Measurements from ENCODE around the gene SPATA6L. TPM values are rescaled to one million over a fixed set of nuclear protein-coding genes. Genes with fewer than 3 reads are reported as not detected.

Gene SPATA6L
- total and polyA plus RNA-seq, 9 of the 15 experiments (the other 6 are each of a cell fraction or from before 2014, with no cell fraction given): 0.03 to 1.00 (median 0.08) TPM; not detected in 4

- TF ChIP-seq, protein P1, sequence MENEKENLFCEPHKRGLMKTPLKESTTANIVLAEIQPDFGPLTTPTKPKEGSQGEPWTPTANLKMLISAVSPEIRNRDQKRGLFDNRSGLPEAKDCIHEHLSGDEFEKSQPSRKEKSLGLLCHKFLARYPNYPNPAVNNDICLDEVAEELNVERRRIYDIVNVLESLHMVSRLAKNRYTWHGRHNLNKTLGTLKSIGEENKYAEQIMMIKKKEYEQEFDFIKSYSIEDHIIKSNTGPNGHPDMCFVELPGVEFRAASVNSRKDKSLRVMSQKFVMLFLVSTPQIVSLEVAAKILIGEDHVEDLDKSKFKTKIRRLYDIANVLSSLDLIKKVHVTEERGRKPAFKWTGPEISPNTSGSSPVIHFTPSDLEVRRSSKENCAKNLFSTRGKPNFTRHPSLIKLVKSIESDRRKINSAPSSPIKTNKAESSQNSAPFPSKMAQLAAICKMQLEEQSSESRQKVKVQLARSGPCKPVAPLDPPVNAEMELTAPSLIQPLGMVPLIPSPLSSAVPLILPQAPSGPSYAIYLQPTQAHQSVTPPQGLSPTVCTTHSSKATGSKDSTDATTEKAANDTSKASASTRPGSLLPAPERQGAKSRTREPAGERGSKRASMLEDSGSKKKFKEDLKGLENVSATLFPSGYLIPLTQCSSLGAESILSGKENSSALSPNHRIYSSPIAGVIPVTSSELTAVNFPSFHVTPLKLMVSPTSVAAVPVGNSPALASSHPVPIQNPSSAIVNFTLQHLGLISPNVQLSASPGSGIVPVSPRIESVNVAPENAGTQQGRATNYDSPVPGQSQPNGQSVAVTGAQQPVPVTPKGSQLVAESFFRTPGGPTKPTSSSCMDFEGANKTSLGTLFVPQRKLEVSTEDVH (IDR thresholded peaks at IDR 0.05; ENCODE audit: low read depth, partially characterized antibody): no peak
- no peak for TF ChIP-seq TAF1 (IDR thresholded peaks at IDR 0.05; ENCODE audit: control insufficient read depth, extremely low read depth, insufficient read depth, low read length, severe bottlenecking)
- TF ChIP-seq, protein P2, sequence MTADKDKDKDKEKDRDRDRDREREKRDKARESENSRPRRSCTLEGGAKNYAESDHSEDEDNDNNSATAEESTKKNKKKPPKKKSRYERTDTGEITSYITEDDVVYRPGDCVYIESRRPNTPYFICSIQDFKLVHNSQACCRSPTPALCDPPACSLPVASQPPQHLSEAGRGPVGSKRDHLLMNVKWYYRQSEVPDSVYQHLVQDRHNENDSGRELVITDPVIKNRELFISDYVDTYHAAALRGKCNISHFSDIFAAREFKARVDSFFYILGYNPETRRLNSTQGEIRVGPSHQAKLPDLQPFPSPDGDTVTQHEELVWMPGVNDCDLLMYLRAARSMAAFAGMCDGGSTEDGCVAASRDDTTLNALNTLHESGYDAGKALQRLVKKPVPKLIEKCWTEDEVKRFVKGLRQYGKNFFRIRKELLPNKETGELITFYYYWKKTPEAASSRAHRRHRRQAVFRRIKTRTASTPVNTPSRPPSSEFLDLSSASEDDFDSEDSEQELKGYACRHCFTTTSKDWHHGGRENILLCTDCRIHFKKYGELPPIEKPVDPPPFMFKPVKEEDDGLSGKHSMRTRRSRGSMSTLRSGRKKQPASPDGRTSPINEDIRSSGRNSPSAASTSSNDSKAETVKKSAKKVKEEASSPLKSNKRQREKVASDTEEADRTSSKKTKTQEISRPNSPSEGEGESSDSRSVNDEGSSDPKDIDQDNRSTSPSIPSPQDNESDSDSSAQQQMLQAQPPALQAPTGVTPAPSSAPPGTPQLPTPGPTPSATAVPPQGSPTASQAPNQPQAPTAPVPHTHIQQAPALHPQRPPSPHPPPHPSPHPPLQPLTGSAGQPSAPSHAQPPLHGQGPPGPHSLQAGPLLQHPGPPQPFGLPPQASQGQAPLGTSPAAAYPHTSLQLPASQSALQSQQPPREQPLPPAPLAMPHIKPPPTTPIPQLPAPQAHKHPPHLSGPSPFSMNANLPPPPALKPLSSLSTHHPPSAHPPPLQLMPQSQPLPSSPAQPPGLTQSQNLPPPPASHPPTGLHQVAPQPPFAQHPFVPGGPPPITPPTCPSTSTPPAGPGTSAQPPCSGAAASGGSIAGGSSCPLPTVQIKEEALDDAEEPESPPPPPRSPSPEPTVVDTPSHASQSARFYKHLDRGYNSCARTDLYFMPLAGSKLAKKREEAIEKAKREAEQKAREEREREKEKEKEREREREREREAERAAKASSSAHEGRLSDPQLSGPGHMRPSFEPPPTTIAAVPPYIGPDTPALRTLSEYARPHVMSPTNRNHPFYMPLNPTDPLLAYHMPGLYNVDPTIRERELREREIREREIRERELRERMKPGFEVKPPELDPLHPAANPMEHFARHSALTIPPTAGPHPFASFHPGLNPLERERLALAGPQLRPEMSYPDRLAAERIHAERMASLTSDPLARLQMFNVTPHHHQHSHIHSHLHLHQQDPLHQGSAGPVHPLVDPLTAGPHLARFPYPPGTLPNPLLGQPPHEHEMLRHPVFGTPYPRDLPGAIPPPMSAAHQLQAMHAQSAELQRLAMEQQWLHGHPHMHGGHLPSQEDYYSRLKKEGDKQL (CRISPR knock-in tag; IDR thresholded peaks at IDR 0.05; ENCODE audit: borderline replicate concordance): no peak
These were observed 2.3 kb downstream of the SPATA6L start (continued) for GRCh38 chr9:4663956-4664355.

Data from K562 (cell line).